Keratinocyte (primary cell): Measurements from ENCODE around the gene AIMP1. TPM values are rescaled to one million over a fixed set of nuclear protein-coding genes. Genes with fewer than 3 reads are reported as not detected.

ENCODE experiments used
- DNase-seq: peaks from one replicate; pipeline ENCODE4 v3.0.0-alpha.2; 2011; ENCODE audit warnings: low read depth, missing footprints, low spot score
- FAIRE-seq: peaks from 2 replicates; lab custom pipeline; 2011; peaks lifted over from hg19 to GRCh38; lab: Jason Lieb, UNC
- H2AFZ ChIP-seq: 2 replicates; pipeline ENCODE4 v1.6.0; 2012; ENCODE audit warnings: low read length, control low read depth, inconsistent platforms; ENCODE audit not compliant: control insufficient read depth
- H3K27ac ChIP-seq: 2 replicates; pipeline ENCODE4 v1.5.1; 2011; ENCODE audit warnings: low read length; ENCODE audit not compliant: control insufficient read depth, insufficient read depth
- H3K27me3 ChIP-seq: 3 replicates; pipeline ENCODE4 v1.6.0; 2011; ENCODE audit warnings: low read length; ENCODE audit not compliant: control insufficient read depth, insufficient read depth; ENCODE audit errors: extremely low read depth
- H3K36me3 ChIP-seq, 2 experiments: 2 replicates in 1 of 2; 3 replicates in 1 of 2; pipeline ENCODE4 v1.5.1; 2011; ENCODE audit warnings: low read length in 2 of 2, mild to moderate bottlenecking in 1 of 2; ENCODE audit not compliant: control insufficient read depth in 2 of 2, insufficient read depth in 2 of 2; ENCODE audit errors: extremely low read depth in 1 of 2
- H3K4me1 ChIP-seq: 3 replicates; pipeline ENCODE4 v1.5.1; 2011; ENCODE audit warnings: low read length; ENCODE audit not compliant: control insufficient read depth, insufficient read depth; ENCODE audit errors: extremely low read depth
- H3K4me2 ChIP-seq: 3 replicates; pipeline ENCODE4 v1.6.0; 2011; ENCODE audit warnings: low read depth, low read length; ENCODE audit not compliant: control insufficient read depth, insufficient read depth; ENCODE audit errors: extremely low read depth
- H3K4me3 ChIP-seq, 3 experiments: fragments of 200-600 bp in 1 of 3; sonication (generic) in 1 of 3; 2 replicates in 2 of 3; 3 replicates in 1 of 3; pipeline ENCODE4 v1.5.1; 2011 to 2016; ENCODE audit warnings: low read length in 3 of 3, mild to moderate bottlenecking in 3 of 3, control low read depth in 2 of 3, inconsistent platforms in 1 of 3, low read depth in 1 of 3, mixed read lengths in 1 of 3, mixed run types in 1 of 3, moderate library complexity in 1 of 3; ENCODE audit not compliant: control insufficient read depth in 2 of 3, insufficient read depth in 2 of 3; ENCODE audit errors: extremely low read depth in 1 of 3
- H3K79me2 ChIP-seq: 2 replicates; pipeline ENCODE4 v1.6.0; 2012; ENCODE audit warnings: low read length; ENCODE audit not compliant: control insufficient read depth, insufficient read depth
- H3K9ac ChIP-seq: 3 replicates; pipeline ENCODE4 v1.6.0; 2011; ENCODE audit warnings: low read length; ENCODE audit not compliant: control insufficient read depth, insufficient read depth; ENCODE audit errors: extremely low read depth
- H3K9me1 ChIP-seq: 3 replicates; pipeline ENCODE4 v1.6.0; 2011; ENCODE audit warnings: low read length; ENCODE audit not compliant: control insufficient read depth, insufficient read depth; ENCODE audit errors: extremely low read depth
- H3K9me3 ChIP-seq: 2 replicates; pipeline ENCODE4 v1.5.1; 2012; ENCODE audit warnings: low read depth, low read length; ENCODE audit not compliant: control insufficient read depth
- H4K20me1 ChIP-seq: 3 replicates; pipeline ENCODE4 v1.6.0; 2011; ENCODE audit warnings: low read length; ENCODE audit not compliant: control insufficient read depth, insufficient read depth; ENCODE audit errors: extremely low read depth
- EZH2 ChIP-seq: IDR thresholded peaks from one replicate; pipeline ENCODE4 v1.6.1; 2012; ENCODE audit warnings: inconsistent platforms, mild to moderate bottlenecking, low read length, moderate library complexity
- dilution Hi-C: fragments of 300-500 bp; cut with MboI; formaldehyde crosslinking; loops from one replicate; pipeline ENCODE4 v1.7.0; 2020; ENCODE audit warnings: low sequenced_read_pairs; ENCODE audit not compliant: extremely low pct_ligation_motif_present
- polyA plus RNA-seq, 5 experiments: library from polyadenylated mRNA; depleted of rRNA in 3 of 5; stranded (reverse) in 3 of 5; stranded (forward) in 1 of 5; unstranded in 1 of 5; fragments of >200 nt; gene quantifications; 1 replicate in 1 of 5; 2 replicates in 3 of 5; 3 replicates in 1 of 5; pipeline versions ENCODE4 v1.2.1 to v1.2.3, GENCODE V29; 2011 to 2012; ENCODE audit warnings: missing spikeins in 2 of 5, low read depth in 1 of 5, low replicate concordance in 1 of 5
- TF ChIP-seq, protein P1 (sequence below), 3 experiments: IDR thresholded peaks in 1 of 3; conservative IDR thresholded peaks in 1 of 3; optimal IDR thresholded peaks in 1 of 3; 2 replicates in 2 of 3; 3 replicates in 1 of 3; pipeline versions ENCODE3 to v1.5.1; 2011; ENCODE audit warnings: low read length in 3 of 3, mild to moderate bottlenecking in 3 of 3, moderate library complexity in 2 of 3, control low read depth in 1 of 3, inconsistent platforms in 1 of 3; ENCODE audit not compliant: insufficient read depth in 2 of 3; ENCODE audit errors: extremely low read depth in 1 of 3

Gene AIMP1
- polyA plus RNA-seq, 1 donor (not counting 4 experiments of a cell fraction or from before 2014, with no cell fraction given), result 52.9 TPM

DNA sequence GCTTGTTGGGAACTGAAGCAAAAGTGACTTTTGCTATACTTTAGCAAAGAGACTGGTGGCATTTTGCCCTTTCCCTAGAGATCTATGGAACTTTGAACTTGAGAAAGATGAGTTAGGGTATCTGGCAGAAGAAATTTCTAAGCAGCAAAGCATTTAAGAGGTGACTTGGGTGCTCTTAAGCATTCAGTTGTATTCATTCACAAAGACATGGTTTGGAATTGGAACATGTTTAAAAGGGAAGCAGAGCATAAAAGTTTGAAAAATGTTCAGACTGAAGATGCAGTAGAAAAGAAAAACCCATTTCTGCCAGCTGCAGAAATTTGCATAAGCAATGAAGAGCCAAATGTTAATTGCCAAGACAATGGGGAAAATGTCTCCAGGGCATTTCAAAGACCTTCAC lies 21.6 kb downstream of the AIMP1 start:
- TF ChIP-seq EZH2, result no peak
- TF ChIP-seq, protein P1, sequence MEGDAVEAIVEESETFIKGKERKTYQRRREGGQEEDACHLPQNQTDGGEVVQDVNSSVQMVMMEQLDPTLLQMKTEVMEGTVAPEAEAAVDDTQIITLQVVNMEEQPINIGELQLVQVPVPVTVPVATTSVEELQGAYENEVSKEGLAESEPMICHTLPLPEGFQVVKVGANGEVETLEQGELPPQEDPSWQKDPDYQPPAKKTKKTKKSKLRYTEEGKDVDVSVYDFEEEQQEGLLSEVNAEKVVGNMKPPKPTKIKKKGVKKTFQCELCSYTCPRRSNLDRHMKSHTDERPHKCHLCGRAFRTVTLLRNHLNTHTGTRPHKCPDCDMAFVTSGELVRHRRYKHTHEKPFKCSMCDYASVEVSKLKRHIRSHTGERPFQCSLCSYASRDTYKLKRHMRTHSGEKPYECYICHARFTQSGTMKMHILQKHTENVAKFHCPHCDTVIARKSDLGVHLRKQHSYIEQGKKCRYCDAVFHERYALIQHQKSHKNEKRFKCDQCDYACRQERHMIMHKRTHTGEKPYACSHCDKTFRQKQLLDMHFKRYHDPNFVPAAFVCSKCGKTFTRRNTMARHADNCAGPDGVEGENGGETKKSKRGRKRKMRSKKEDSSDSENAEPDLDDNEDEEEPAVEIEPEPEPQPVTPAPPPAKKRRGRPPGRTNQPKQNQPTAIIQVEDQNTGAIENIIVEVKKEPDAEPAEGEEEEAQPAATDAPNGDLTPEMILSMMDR (optimal IDR thresholded peaks at IDR 0.05 in 1 of 3, IDR thresholded peaks at IDR 0.05 in 1 of 3, conservative IDR thresholded peaks at IDR 0.05 in 1 of 3; ENCODE audit: extremely low read depth in 1 of 3, insufficient read depth in 2 of 3, low read length in 3 of 3), result no peak
- H3K9me1 ChIP-seq, result no peaks in the 10 kb centered on the region
- DNase-seq (no peak), FAIRE-seq (no peak)
- peaks cover 37% of the 10 kb centered on the region for H3K79me2 ChIP-seq
- H3K4me3 ChIP-seq, result no peak overlapping the region
- no peak overlapping the region for H3K9ac ChIP-seq
- H3K9me3 ChIP-seq, result no peaks in the 10 kb centered on the region
- no peaks in the 10 kb centered on the region for H3K4me1 ChIP-seq
- H3K36me3 ChIP-seq, result peaks cover 4 to 12% of the 10 kb centered on the region in 2 experiments
- no peak overlapping the region for H3K4me2 ChIP-seq
- H3K27ac ChIP-seq, result no peak overlapping the region
- H2AFZ ChIP-seq, result no peak overlapping the region
- H4K20me1 ChIP-seq, result no peaks in the 10 kb centered on the region
- dilution Hi-C loops, result no loop called here
- H3K27me3 ChIP-seq, result no peaks in the 10 kb centered on the region

DNA sequence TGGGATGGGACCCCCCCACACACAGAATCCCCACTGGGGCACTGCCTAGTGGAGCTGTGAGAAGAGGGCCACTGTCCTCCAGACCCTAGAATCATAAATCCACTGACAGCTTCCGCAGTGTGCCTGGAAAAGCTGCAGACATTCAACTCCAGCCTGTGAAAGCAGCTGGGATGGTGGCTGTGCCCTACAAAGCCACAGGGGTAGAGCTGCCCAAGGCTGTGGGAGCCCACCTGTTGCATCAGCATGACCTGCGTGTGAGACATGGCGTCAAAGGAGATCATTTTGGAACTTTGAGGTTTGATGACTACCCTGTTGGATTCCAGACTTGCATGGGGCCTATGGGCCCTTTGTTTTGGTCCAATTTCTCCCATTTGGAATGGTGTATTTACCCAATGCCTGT lies 22.3 kb downstream of the AIMP1 start:
- dilution Hi-C loops, result no loop called here
- DNase-seq (no peak), FAIRE-seq (no peak)
- no peak overlapping the region for H3K4me2 ChIP-seq
- H3K9ac ChIP-seq, result no peak overlapping the region
- H2AFZ ChIP-seq, result no peak overlapping the region
- TF ChIP-seq EZH2, result no peak
- TF ChIP-seq, protein P1 (optimal IDR thresholded peaks at IDR 0.05 in 1 of 3, IDR thresholded peaks at IDR 0.05 in 1 of 3, conservative IDR thresholded peaks at IDR 0.05 in 1 of 3; ENCODE audit: extremely low read depth in 1 of 3, insufficient read depth in 2 of 3, low read length in 3 of 3), result no peak
- H4K20me1 ChIP-seq, result no peaks in the 10 kb centered on the region
- no peaks in the 10 kb centered on the region for H3K9me1 ChIP-seq
- H3K9me3 ChIP-seq, result no peaks in the 10 kb centered on the region
- no peak overlapping the region for H3K4me3 ChIP-seq
- H3K4me1 ChIP-seq, result no peaks in the 10 kb centered on the region
- H3K27me3 ChIP-seq, result no peaks in the 10 kb centered on the region
- H3K27ac ChIP-seq, result no peak overlapping the region
- peaks cover 41% of the 10 kb centered on the region for H3K79me2 ChIP-seq
- H3K36me3 ChIP-seq, result peaks cover 4 to 12% of the 10 kb centered on the region in 2 experiments
